Measurements from ENCODE around the gene RARS2.

Gene RARS2

DNA sequence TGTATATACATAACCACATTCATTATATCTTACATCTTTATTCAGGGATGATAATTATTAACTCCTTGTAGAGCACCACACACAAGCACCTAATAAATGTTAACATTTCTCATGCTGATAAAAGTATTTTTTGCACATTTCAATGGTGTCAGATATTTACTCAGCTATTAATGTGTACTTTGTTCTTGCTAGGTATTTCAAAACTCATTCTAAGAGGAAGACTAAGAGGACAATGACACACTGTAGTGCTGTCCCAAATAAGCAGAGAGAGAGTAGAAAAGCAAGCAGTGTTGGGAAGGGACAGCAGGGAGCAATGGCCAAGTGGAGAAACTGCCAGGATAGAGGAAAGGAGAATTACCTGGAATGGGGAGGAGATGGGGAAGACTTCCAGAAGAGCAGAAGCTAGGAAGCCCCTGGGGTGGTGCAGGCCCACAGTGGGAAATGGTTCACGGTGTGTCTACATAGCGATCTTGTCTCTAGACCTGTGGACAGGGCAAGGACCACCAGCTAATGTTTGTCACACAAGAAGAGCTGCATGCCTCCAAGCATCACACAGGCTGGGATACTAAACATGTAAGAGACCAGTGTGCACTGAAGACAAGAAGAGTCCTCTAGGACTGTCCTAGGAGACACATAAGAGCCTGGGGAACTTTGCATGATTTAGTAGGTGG lies 55.3 kb downstream of the RARS2 start:
- no peaks in the 10 kb centered on the region for H4K20me1 ChIP-seq (ENCODE audit: insufficient read depth, low read length)
- no peaks in the 10 kb centered on the region for H3K27me3 ChIP-seq (ENCODE audit: insufficient read depth, low read length)
- TF ChIP-seq CTCF (IDR thresholded peaks at IDR 0.05; ENCODE audit: low read length): no peak
- no peak for TF ChIP-seq EZH2 (IDR thresholded peaks at IDR 0.05; ENCODE audit: borderline replicate concordance, low read length)
- no peak overlapping the region for H3K4me3 ChIP-seq (ENCODE audit: low read depth, low read length, poor library complexity, severe bottlenecking)
- no peaks in the 10 kb centered on the region for H3K9me2 ChIP-seq (ENCODE audit: low read depth, low read length)
- no peaks in the 10 kb centered on the region for H3K4me1 ChIP-seq (ENCODE audit: insufficient read depth, low read length, severe bottlenecking)
- no peaks in the 10 kb centered on the region for H3K79me2 ChIP-seq (ENCODE audit: insufficient read depth, low read length)
- H3K36me3 ChIP-seq (ENCODE audit: insufficient read depth, low read length): peaks cover 33% of the 10 kb centered on the region
- H3K9ac ChIP-seq (ENCODE audit: low read length): no peak overlapping the region
- no peak overlapping the region for H2AFZ ChIP-seq (ENCODE audit: low read length)
- 0 out of 2 replicates have a peak, but pooled peaks cover under 1% of the 10 kb centered on the region for H3K9me3 ChIP-seq (ENCODE audit: low read length)
- H3K27ac ChIP-seq (ENCODE audit: low read depth, low read length, poor library complexity, severe bottlenecking): no peak overlapping the region
- no peak overlapping the region for H3K4me2 ChIP-seq (ENCODE audit: low read length)
- H3F3A ChIP-seq (ENCODE audit: insufficient read depth, low read length): no peaks in the 10 kb centered on the region; the same call in 1 of the 2 replicates

DNA sequence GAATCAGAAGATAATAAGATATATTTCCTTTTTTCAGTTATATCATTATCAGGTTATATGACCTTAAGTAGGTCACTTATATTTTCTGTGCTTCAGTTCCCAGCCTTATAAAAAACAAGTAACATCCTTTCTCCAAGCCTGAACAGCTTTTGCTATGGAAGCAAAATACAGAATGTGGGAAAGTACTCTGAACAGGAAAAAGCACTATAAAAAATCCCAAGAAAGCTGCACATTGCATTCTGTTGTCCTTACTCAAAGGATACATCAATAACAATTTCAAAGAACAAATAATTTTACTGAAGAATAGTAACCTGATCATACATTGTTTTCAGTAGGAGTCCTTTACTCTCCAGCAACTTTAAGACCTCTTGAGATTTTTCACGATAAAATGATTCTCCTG lies 60.6 kb downstream of the RARS2 start:
- no peaks in the 10 kb centered on the region for H3K9me2 ChIP-seq (ENCODE audit: low read depth, low read length)
- H3K4me3 ChIP-seq (ENCODE audit: low read depth, low read length, poor library complexity, severe bottlenecking): no peak overlapping the region
- H3K79me2 ChIP-seq (ENCODE audit: insufficient read depth, low read length): no peaks in the 10 kb centered on the region
- no peaks in the 10 kb centered on the region for H3K4me1 ChIP-seq (ENCODE audit: insufficient read depth, low read length, severe bottlenecking)
- TF ChIP-seq CTCF (IDR thresholded peaks at IDR 0.05; ENCODE audit: low read length) (no peak), EZH2 (IDR thresholded peaks at IDR 0.05; ENCODE audit: borderline replicate concordance, low read length) (no peak)
- no peak overlapping the region for H3K9ac ChIP-seq (ENCODE audit: low read length)
- H3K27me3 ChIP-seq (ENCODE audit: insufficient read depth, low read length): no peaks in the 10 kb centered on the region
- H3K4me2 ChIP-seq (ENCODE audit: low read length): no peak overlapping the region
- H2AFZ ChIP-seq (ENCODE audit: low read length): no peak overlapping the region
- H3K36me3 ChIP-seq (ENCODE audit: insufficient read depth, low read length): peaks cover 45% of the 10 kb centered on the region
- no peaks in the 10 kb centered on the region for H3K9me3 ChIP-seq (ENCODE audit: low read length)
- no peak overlapping the region for H3K27ac ChIP-seq (ENCODE audit: low read depth, low read length, poor library complexity, severe bottlenecking)
- H3F3A ChIP-seq (ENCODE audit: insufficient read depth, low read length): no peaks in the 10 kb centered on the region; the same call in 1 of the 2 replicates
- H4K20me1 ChIP-seq (ENCODE audit: insufficient read depth, low read length): no peaks in the 10 kb centered on the region

GRCh38 chr6:87522686-87523085 lies 67.1 kb downstream of the RARS2 start:
- no peak overlapping the region for H3K9ac ChIP-seq (ENCODE audit: low read length)

More at GRCh38 chr6:87522686-87523085, 67.1 kb downstream of the RARS2 start:
- no peaks in the 10 kb centered on the region for H3K9me3 ChIP-seq (ENCODE audit: low read length)
- TF ChIP-seq CTCF (IDR thresholded peaks at IDR 0.05; ENCODE audit: low read length): no peak
- TF ChIP-seq EZH2 (IDR thresholded peaks at IDR 0.05; ENCODE audit: borderline replicate concordance, low read length): no peak
- H2AFZ ChIP-seq (ENCODE audit: low read length): no peak overlapping the region
- no peak overlapping the region for H3K4me2 ChIP-seq (ENCODE audit: low read length)
- H4K20me1 ChIP-seq (ENCODE audit: insufficient read depth, low read length): no peaks in the 10 kb centered on the region
- H3K27me3 ChIP-seq (ENCODE audit: insufficient read depth, low read length): no peaks in the 10 kb centered on the region
- no peak overlapping the region for H3K4me3 ChIP-seq (ENCODE audit: low read depth, low read length, poor library complexity, severe bottlenecking)
- H3K36me3 ChIP-seq (ENCODE audit: insufficient read depth, low read length): peaks cover 60% of the 10 kb centered on the region
- H3K9me2 ChIP-seq (ENCODE audit: low read depth, low read length): no peaks in the 10 kb centered on the region; the same call in 1 of the 2 replicates
- H3K79me2 ChIP-seq (ENCODE audit: insufficient read depth, low read length): no peaks in the 10 kb centered on the region
- no peak overlapping the region for H3K27ac ChIP-seq (ENCODE audit: low read depth, low read length, poor library complexity, severe bottlenecking)
- no peaks in the 10 kb centered on the region for H3F3A ChIP-seq (ENCODE audit: insufficient read depth, low read length)
- H3K4me1 ChIP-seq (ENCODE audit: insufficient read depth, low read length, severe bottlenecking): no peaks in the 10 kb centered on the region
